WTC11 (cell line): Measurements from ENCODE around the gene REEP2. TPM values are rescaled to one million over a fixed set of nuclear protein-coding genes. Genes with fewer than 3 reads are reported as not detected.

Experiments used
- ATAC-seq: fragments of 200-7000 bp; cut with Tn5 transposase; 2 replicates; pipeline ENCODE4 v1.10.0; 2021; ENCODE audit warnings: mild to moderate bottlenecking, moderate library complexity
- CTCF ChIA-PET: fragments of 300-600 bp; sonication (Branson Sonifier 250); formaldehyde crosslinking; loops from one replicate; lab custom pipeline; 2021; ENCODE audit warnings: antibody characterized with exemption; lab: Charles Lee
- POLR2A ChIA-PET: fragments of 350-600 bp; sonication (Branson Sonifier 250); formaldehyde crosslinking; loops from one replicate; lab custom pipeline; 2021; ENCODE audit warnings: antibody characterized with exemption; lab: Charles Lee
- DNase-seq: peaks from one replicate; pipeline ENCODE4 v3.0.0; 2021; ENCODE audit warnings: low spot score
- H3K27ac Mint-ChIP-seq: 2 replicates; pipeline ENCODE4 v1.8.0; 2021; ENCODE audit warnings: mixed read lengths
- H3K27me3 Mint-ChIP-seq: 2 replicates; pipeline ENCODE4 v1.8.0; 2021; ENCODE audit warnings: low read depth, mild to moderate bottlenecking, moderate library complexity, mixed read lengths
- H3K36me3 Mint-ChIP-seq: 2 replicates; pipeline ENCODE4 v1.8.0; 2021; ENCODE audit warnings: mixed read lengths
- H3K4me1 Mint-ChIP-seq: 2 replicates; pipeline ENCODE4 v1.8.0; 2022; ENCODE audit warnings: mixed read lengths
- H3K4me3 Mint-ChIP-seq: 2 replicates; pipeline ENCODE4 v1.8.0; 2021; ENCODE audit warnings: mild to moderate bottlenecking, moderate library complexity, mixed read lengths
- H3K9me3 Mint-ChIP-seq: 2 replicates; pipeline ENCODE4 v1.8.0; 2021; ENCODE audit warnings: mixed read lengths
- EMX1 ChIP-seq: fragments of 250-450 bp; sonication (Bioruptor Pico); IDR thresholded peaks from 2 replicates; pipeline ENCODE4 v1.8.0; 2021; ENCODE audit warnings: mild to moderate bottlenecking
- GTF2I ChIP-seq: fragments of 250-450 bp; sonication (Bioruptor Pico); conservative IDR thresholded peaks from 2 replicates; pipeline ENCODE4 v1.4.0; 2021; ENCODE audit warnings: mild to moderate bottlenecking
- JUN ChIP-seq: sonication (generic); formaldehyde crosslinking; IDR thresholded peaks from 2 replicates; pipeline ENCODE4 v1.8.0; 2023; ENCODE audit warnings: mild to moderate bottlenecking, missing genetic modification reagents
- NFYB ChIP-seq: sonication (generic); formaldehyde crosslinking; conservative IDR thresholded peaks from 2 replicates; pipeline ENCODE4 v1.8.0; 2022; ENCODE audit warnings: low read depth, missing genetic modification reagents
- NR2C2 ChIP-seq: sonication (generic); formaldehyde crosslinking; IDR thresholded peaks from 2 replicates; pipeline ENCODE4 v1.8.0; 2022; ENCODE audit warnings: mild to moderate bottlenecking, missing genetic modification reagents
- NR3C1 ChIP-seq: sonication (generic); formaldehyde crosslinking; conservative IDR thresholded peaks from 2 replicates; pipeline ENCODE4 v1.8.1; 2023; ENCODE audit warnings: low read depth, mild to moderate bottlenecking, missing genetic modification reagents
- PRRX2 ChIP-seq: fragments of 250-450 bp; sonication (Bioruptor Pico); IDR thresholded peaks from 2 replicates; pipeline ENCODE4 v1.8.0; 2021; ENCODE audit warnings: mild to moderate bottlenecking
- SOX15 ChIP-seq: fragments of 250-450 bp; sonication (Bioruptor Pico); IDR thresholded peaks from 2 replicates; pipeline ENCODE4 v1.9.0; 2021; ENCODE audit warnings: mild to moderate bottlenecking
- SP1 ChIP-seq: sonication (generic); formaldehyde crosslinking; conservative IDR thresholded peaks from 2 replicates; pipeline ENCODE4 v1.8.1; 2022; ENCODE audit warnings: missing genetic modification reagents
- TCF7 ChIP-seq: sonication (generic); formaldehyde crosslinking; IDR thresholded peaks from 2 replicates; pipeline ENCODE4 v1.8.0; 2022; ENCODE audit warnings: mild to moderate bottlenecking, low read depth, missing genetic modification reagents, moderate library complexity
- ZBTB43 ChIP-seq: sonication (generic); formaldehyde crosslinking; IDR thresholded peaks from 2 replicates; pipeline ENCODE4 v1.8.1; 2023; ENCODE audit warnings: mild to moderate bottlenecking, missing genetic modification reagents
- ZNF138 ChIP-seq: sonication (generic); formaldehyde crosslinking; conservative IDR thresholded peaks from 2 replicates; pipeline ENCODE4 v1.8.1; 2022; ENCODE audit warnings: mild to moderate bottlenecking, moderate library complexity, missing genetic modification reagents
- ZNF317 ChIP-seq: sonication (generic); formaldehyde crosslinking; IDR thresholded peaks from 2 replicates; pipeline ENCODE4 v1.8.1; 2023; ENCODE audit warnings: low read depth, mild to moderate bottlenecking, moderate library complexity, missing genetic modification reagents, borderline replicate concordance
- total RNA-seq: library from RNA; stranded (reverse); gene quantifications from 3 replicates; pipeline ENCODE4 v1.2.3, GENCODE V29; 2021
- TF ChIP-seq, protein P1 (sequence below): fragments of 250-450 bp; sonication (Bioruptor Pico); IDR thresholded peaks from 2 replicates; pipeline ENCODE4 v1.9.0; 2021; ENCODE audit warnings: moderate library complexity, mild to moderate bottlenecking, inconsistent platforms, borderline replicate concordance
- TF ChIP-seq, protein P2 (sequence below): sonication (generic); formaldehyde crosslinking; conservative IDR thresholded peaks from 2 replicates; pipeline ENCODE4 v1.8.1; 2023; ENCODE audit warnings: mild to moderate bottlenecking, low read depth, missing genetic modification reagents, moderate library complexity
- TF ChIP-seq, protein P3 (sequence below): sonication (generic); formaldehyde crosslinking; IDR thresholded peaks from 2 replicates; pipeline ENCODE4 v1.8.1; 2023; ENCODE audit warnings: mild to moderate bottlenecking, missing genetic modification reagents, moderate library complexity
- TF ChIP-seq, protein P4 (sequence below): sonication (generic); formaldehyde crosslinking; IDR thresholded peaks from 2 replicates; pipeline ENCODE4 v1.8.0; 2023; ENCODE audit warnings: mild to moderate bottlenecking, missing genetic modification reagents
- TF ChIP-seq, protein P5 (sequence below): sonication (generic); formaldehyde crosslinking; IDR thresholded peaks from 2 replicates; pipeline ENCODE4 v1.8.1; 2022; ENCODE audit warnings: mild to moderate bottlenecking, missing genetic modification reagents, moderate library complexity, borderline replicate concordance

REEP2 gene
- total RNA-seq, 1 experiment from 2014 or later, result 51.1 TPM

- no peak overlapping the region for H3K4me3 Mint-ChIP-seq
Observed at GRCh38 chr5:138444774-138445546, 6.1 kb downstream of the REEP2 start.

DNA sequence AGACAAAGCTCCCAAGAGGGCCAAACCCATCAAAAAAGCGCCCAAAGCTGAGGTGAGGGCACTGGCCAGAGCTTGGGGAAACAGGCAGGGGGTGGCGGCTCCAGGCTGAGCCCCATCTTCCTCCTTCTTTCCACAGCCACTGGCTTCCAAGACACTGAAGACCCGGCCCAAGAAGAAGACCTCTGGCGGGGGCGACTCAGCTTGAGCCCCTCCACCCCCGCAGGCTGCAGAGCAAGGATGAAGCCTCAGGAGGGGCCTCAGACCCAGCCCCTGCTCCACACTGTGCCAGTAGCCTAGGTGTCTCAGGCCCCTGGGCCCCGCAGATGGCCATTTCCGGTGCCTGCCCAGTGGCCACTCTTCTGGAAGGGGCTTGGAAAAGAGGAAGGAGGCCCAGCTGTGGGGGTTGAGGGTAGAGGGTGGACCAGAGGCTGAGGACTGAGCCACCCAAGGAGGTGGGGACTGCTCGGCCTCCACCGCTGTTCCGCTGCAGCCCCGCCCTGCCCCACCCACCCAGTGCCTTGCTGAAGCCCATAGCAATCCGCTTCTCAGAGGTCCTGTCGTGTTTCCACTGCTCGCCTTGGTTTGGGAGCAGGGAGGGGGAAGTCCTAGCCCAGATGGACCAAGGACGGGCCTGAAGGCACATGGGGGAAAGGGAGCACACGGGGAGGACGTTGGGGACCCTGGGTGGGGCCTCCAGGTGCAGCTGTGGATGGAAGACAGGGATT is 6.9 kb downstream of the REEP2 start:
- H3K9me3 Mint-ChIP-seq, result no peaks in the 10 kb centered on the region
- H3K4me1 Mint-ChIP-seq, result peaks cover 12% of the 10 kb centered on the region
- CTCF ChIA-PET, result interaction anchor here (0.5 to 3.4 kb wide), 3 partner anchors 11 to 58 kb away, joined by 3 to 16 read pairs (median 7); no protein-coding TSS in a partner anchor
- H3K27me3 Mint-ChIP-seq, result no peaks in the 10 kb centered on the region; the same call in 1 of the 2 replicates
- no peak overlapping the region for H3K4me3 Mint-ChIP-seq
- H3K36me3 Mint-ChIP-seq, result no peaks in the 10 kb centered on the region
- POLR2A ChIA-PET, result no interaction called here
- no peak overlapping the region for H3K27ac Mint-ChIP-seq
- no peak for ATAC-seq
- no peak for DNase-seq
- TF ChIP-seq PRRX2 (CRISPR knock-in tag) (no peak), SOX15 (no peak), NFYB (no peak), ZBTB43 (CRISPR knock-in tag) (no peak), NR2C2 (CRISPR knock-in tag) (no peak), TCF7 (CRISPR knock-in tag) (no peak)
- TF ChIP-seq, protein P1, sequence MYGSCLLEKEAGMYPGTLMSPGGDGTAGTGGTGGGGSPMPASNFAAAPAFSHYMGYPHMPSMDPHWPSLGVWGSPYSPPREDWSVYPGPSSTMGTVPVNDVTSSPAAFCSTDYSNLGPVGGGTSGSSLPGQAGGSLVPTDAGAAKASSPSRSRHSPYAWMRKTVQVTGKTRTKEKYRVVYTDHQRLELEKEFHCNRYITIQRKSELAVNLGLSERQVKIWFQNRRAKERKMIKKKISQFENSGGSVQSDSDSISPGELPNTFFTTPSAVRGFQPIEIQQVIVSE (CRISPR knock-in tag), result no peak
- TF ChIP-seq, protein P2, sequence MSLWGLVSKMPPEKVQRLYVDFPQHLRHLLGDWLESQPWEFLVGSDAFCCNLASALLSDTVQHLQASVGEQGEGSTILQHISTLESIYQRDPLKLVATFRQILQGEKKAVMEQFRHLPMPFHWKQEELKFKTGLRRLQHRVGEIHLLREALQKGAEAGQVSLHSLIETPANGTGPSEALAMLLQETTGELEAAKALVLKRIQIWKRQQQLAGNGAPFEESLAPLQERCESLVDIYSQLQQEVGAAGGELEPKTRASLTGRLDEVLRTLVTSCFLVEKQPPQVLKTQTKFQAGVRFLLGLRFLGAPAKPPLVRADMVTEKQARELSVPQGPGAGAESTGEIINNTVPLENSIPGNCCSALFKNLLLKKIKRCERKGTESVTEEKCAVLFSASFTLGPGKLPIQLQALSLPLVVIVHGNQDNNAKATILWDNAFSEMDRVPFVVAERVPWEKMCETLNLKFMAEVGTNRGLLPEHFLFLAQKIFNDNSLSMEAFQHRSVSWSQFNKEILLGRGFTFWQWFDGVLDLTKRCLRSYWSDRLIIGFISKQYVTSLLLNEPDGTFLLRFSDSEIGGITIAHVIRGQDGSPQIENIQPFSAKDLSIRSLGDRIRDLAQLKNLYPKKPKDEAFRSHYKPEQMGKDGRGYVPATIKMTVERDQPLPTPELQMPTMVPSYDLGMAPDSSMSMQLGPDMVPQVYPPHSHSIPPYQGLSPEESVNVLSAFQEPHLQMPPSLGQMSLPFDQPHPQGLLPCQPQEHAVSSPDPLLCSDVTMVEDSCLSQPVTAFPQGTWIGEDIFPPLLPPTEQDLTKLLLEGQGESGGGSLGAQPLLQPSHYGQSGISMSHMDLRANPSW (CRISPR knock-in tag), result no peak
- TF ChIP-seq, protein P3, sequence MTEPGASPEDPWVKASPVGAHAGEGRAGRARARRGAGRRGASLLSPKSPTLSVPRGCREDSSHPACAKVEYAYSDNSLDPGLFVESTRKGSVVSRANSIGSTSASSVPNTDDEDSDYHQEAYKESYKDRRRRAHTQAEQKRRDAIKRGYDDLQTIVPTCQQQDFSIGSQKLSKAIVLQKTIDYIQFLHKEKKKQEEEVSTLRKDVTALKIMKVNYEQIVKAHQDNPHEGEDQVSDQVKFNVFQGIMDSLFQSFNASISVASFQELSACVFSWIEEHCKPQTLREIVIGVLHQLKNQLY (CRISPR knock-in tag), result no peak
- TF ChIP-seq, protein P4, sequence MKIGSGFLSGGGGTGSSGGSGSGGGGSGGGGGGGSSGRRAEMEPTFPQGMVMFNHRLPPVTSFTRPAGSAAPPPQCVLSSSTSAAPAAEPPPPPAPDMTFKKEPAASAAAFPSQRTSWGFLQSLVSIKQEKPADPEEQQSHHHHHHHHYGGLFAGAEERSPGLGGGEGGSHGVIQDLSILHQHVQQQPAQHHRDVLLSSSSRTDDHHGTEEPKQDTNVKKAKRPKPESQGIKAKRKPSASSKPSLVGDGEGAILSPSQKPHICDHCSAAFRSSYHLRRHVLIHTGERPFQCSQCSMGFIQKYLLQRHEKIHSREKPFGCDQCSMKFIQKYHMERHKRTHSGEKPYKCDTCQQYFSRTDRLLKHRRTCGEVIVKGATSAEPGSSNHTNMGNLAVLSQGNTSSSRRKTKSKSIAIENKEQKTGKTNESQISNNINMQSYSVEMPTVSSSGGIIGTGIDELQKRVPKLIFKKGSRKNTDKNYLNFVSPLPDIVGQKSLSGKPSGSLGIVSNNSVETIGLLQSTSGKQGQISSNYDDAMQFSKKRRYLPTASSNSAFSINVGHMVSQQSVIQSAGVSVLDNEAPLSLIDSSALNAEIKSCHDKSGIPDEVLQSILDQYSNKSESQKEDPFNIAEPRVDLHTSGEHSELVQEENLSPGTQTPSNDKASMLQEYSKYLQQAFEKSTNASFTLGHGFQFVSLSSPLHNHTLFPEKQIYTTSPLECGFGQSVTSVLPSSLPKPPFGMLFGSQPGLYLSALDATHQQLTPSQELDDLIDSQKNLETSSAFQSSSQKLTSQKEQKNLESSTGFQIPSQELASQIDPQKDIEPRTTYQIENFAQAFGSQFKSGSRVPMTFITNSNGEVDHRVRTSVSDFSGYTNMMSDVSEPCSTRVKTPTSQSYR (CRISPR knock-in tag), result no peak
- TF ChIP-seq, protein P5, sequence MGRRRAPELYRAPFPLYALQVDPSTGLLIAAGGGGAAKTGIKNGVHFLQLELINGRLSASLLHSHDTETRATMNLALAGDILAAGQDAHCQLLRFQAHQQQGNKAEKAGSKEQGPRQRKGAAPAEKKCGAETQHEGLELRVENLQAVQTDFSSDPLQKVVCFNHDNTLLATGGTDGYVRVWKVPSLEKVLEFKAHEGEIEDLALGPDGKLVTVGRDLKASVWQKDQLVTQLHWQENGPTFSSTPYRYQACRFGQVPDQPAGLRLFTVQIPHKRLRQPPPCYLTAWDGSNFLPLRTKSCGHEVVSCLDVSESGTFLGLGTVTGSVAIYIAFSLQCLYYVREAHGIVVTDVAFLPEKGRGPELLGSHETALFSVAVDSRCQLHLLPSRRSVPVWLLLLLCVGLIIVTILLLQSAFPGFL (CRISPR knock-in tag), result no peak

More at GRCh38 chr5:138444774-138445546, 6.1 kb downstream of the REEP2 start:
- POLR2A ChIA-PET, result no interaction called here
- no peaks in the 10 kb centered on the region for H3K36me3 Mint-ChIP-seq
- no peak for TF ChIP-seq JUN (CRISPR knock-in tag)
- no peak for TF ChIP-seq ZNF138
- no peak for TF ChIP-seq SP1
- TF ChIP-seq NR3C1 (CRISPR knock-in tag), result no peak
- no peak for TF ChIP-seq GTF2I
- TF ChIP-seq, protein P4 (CRISPR knock-in tag), result no peak
- TF ChIP-seq EMX1 (CRISPR knock-in tag), result no peak
- no peak for TF ChIP-seq ZNF317 (CRISPR knock-in tag)
- TF ChIP-seq, all 79 proteins: peak for 0
- ATAC-seq (no peak), DNase-seq (no peak)
- H3K4me1 Mint-ChIP-seq, result peaks cover 15% of the 10 kb centered on the region
- no peaks in the 10 kb centered on the region; the same call in 1 of the 2 replicates for H3K27me3 Mint-ChIP-seq
- H3K9me3 Mint-ChIP-seq, result no peaks in the 10 kb centered on the region
- H3K27ac Mint-ChIP-seq, result peak overlapping the region; percentile 36; the same call in 1 of the 2 replicates
- CTCF ChIA-PET, result interaction anchor here (0.5 to 3.4 kb wide), 4 partner anchors 12 to 308 kb away, joined by 3 to 16 read pairs (median 5); partner anchors contain the start of gene CTNNA1
